Measurements from ENCODE around the gene ANKRD52.

DNA sequence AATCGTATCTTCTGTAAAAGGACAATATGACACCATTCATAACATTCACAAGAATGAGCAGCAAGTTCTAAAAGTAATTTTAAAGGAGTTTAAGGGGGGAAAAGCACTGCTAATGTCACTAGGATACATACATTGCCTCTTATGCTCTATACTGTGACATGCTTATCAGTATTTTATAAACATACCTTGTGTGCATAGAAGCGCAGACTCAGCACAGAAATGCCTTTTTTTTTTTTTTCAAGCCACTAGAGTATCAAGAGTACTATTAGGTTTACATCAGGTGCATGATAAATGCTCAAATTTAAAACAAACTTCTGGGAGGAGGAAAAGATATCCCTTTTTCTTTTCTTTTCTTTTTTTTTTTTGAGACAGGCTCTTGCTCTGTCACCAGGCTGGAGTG is 55.3 kb downstream of the ANKRD52 start:
- no peak for TF ChIP-seq CTCF (IDR thresholded peaks at IDR 0.05; ENCODE audit: extremely low read depth in 1 of 2, insufficient read depth in 1 of 2, low read depth in 1 of 2, low read length in 2 of 2)
- TF ChIP-seq POLR2A (IDR thresholded peaks at IDR 0.05; ENCODE audit: low read depth, low read length), result no peak
- no peak for TF ChIP-seq POLR2AphosphoS5 (IDR thresholded peaks at IDR 0.05; ENCODE audit: insufficient read depth, low read depth, low read length)
- TF ChIP-seq EZH2 (IDR thresholded peaks at IDR 0.05; ENCODE audit: borderline replicate concordance, low read depth, low read length, severe bottlenecking), result no peak
- TF ChIP-seq JUN (IDR thresholded peaks at IDR 0.05; ENCODE audit: borderline replicate concordance, insufficient read depth, insufficient read length, low read depth), result no peak
- no peak for TF ChIP-seq MAX (IDR thresholded peaks at IDR 0.05; ENCODE audit: insufficient read depth, insufficient read length)
- no peak for TF ChIP-seq FOS (IDR thresholded peaks at IDR 0.05; ENCODE audit: borderline replicate concordance, insufficient read depth, low read length)
- no peak for TF ChIP-seq MYC (IDR thresholded peaks at IDR 0.05; ENCODE audit: low read depth, low read length)
- TF ChIP-seq GATA2 (IDR thresholded peaks at IDR 0.05; ENCODE audit: insufficient read depth, insufficient read length, low read depth, low read length), result no peak
